Choroid plexus epithelial cell (primary cell): Measurements from ENCODE around the gene TRAPPC12.

Experiments used
- DNase-seq: peaks from one replicate; pipeline ENCODE4 v3.0.0-alpha.2; 2010; ENCODE audit warnings: low read depth
- H3K4me3 ChIP-seq: 2 replicates; pipeline ENCODE4 v1.5.1; 2011; ENCODE audit warnings: low read depth, mild to moderate bottlenecking, control low read depth, low read length, moderate library complexity
- TF ChIP-seq, protein P1 (sequence below): conservative IDR thresholded peaks from 2 replicates; pipeline ENCODE4 v1.5.1; 2011; ENCODE audit warnings: low read depth, mild to moderate bottlenecking, control low read depth, inconsistent platforms, low read length, moderate library complexity

TRAPPC12 gene

DNA sequence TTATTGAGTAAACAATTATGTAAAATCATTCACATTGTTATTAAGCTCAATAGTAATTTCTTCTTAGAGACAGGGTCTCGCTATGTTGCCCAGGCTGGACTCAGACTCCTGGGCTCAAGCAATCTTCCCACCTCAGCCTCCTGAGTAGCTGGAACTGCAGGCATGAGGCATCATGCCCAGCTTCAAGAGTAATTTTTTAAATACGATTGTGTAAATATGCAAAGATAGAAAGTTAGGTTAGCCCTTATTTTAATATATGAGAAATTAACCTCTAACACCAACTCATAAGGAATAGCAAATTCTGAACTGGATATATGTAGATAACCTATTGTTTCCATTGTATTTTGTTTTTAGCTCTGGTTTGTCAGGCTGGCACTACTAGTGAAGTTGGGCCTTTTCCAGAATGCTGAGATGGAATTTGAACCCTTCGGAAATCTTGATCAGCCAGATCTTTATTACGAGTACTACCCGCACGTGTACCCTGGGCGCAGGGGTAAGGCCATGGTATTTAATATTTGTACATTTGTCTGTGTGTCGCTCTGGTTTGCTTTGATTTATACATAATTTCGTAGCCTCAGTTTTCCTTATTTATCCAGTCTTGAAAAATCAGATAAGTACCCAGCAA lies 44.8 kb downstream of the TRAPPC12 start:
- H3K4me3 ChIP-seq, result no peak overlapping the region
- TF ChIP-seq, protein P1, sequence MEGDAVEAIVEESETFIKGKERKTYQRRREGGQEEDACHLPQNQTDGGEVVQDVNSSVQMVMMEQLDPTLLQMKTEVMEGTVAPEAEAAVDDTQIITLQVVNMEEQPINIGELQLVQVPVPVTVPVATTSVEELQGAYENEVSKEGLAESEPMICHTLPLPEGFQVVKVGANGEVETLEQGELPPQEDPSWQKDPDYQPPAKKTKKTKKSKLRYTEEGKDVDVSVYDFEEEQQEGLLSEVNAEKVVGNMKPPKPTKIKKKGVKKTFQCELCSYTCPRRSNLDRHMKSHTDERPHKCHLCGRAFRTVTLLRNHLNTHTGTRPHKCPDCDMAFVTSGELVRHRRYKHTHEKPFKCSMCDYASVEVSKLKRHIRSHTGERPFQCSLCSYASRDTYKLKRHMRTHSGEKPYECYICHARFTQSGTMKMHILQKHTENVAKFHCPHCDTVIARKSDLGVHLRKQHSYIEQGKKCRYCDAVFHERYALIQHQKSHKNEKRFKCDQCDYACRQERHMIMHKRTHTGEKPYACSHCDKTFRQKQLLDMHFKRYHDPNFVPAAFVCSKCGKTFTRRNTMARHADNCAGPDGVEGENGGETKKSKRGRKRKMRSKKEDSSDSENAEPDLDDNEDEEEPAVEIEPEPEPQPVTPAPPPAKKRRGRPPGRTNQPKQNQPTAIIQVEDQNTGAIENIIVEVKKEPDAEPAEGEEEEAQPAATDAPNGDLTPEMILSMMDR, result no peak
- no peak for DNase-seq

DNA sequence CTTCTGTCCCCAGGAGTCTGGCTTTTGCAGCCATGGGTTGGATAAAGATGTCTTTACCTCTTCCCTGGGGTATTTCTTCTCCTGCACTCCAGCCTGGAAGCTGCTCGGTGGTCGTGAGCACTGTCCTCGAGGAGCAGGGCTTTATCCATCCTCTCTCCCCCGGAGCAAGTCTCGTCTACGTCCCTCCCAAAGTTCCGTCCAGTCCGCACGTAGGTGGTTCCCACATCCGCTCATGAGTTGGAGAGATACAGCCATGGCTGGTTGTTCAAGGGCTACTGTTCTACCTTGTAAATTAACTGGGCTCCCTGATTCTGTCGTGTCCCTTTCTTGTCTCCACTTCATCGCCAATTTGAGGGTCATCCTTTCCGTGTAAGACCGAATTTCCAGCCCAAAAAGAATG lies 47.1 kb downstream of the TRAPPC12 start:
- no peak for DNase-seq
- TF ChIP-seq, protein P1, result no peak
- no peak overlapping the region for H3K4me3 ChIP-seq

DNA sequence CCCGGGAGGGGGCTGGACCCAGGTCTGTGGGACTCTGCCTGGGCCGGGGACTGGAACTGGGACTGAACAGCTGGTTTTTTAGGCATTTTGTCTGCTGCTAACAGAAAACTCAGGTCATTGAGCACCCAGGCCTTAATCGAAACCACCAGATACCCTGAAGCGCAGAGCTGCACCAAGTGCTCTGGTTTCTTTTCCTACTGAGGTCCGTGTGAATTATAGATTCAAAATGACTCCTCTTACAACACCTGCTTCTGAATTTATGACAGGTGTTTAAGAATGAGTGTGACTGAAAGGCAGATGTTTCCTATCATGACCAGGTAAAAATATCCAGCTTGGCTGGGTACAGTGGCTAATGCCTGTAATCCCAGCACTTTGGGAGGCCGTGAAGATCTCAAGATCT lies 47.8 kb downstream of the TRAPPC12 start:
- no peak overlapping the region for H3K4me3 ChIP-seq
- TF ChIP-seq, protein P1, result no peak
- no peak for DNase-seq

DNA sequence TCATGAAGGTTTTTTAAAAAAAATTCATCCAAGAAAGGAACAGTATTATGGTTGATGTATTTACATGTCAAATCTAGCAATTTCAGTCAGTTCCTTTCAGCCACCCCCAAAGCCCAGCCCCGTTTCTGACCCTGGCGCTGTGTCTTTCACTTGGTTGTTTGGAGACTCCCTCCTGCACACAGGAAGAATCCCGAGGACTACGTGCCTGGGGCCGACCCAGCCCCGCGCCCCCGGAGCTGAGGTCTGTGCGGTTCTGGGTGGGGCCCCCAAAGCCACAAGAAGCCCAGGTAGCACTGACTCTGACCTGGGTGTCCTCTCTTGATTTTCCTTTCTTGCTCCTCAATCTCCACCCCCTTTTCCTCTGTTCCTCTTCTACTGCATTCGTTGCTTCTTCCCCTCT lies 49.1 kb downstream of the TRAPPC12 start:
- no peak for DNase-seq
- TF ChIP-seq, protein P1, result no peak

DNA sequence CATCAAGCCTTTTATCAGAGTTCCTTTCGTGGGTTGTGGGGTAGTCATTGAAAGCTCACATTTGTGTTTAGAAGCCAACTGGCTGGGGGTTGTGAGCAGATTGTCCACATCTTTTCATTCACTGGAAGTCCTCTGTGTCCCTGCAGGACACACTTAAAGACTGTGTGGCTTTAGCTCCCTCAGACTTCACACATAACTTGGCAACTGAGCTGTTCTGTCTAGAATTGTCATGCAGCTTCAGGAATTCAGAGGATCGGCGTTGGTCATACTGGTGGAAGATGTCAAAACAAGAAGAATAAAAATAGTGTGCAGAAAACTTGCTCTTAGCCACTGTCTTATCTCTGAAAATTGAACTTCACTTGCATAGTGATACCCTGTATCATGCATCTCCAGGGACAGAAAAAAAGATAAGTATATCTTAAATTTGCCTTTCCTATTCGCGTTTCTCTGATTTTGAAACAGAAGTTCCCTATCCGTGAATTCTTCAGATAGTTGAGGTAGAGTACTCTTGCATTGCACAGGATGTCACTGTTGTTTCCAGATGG lies 49.6 kb downstream of the TRAPPC12 start:
- TF ChIP-seq, protein P1, result no peak
- peak; percentile 54 for DNase-seq
- H3K4me3 ChIP-seq, result no peak overlapping the region

More for the DNA sequence above, 49.1 kb downstream of the TRAPPC12 start:
- no peak overlapping the region for H3K4me3 ChIP-seq

DNA sequence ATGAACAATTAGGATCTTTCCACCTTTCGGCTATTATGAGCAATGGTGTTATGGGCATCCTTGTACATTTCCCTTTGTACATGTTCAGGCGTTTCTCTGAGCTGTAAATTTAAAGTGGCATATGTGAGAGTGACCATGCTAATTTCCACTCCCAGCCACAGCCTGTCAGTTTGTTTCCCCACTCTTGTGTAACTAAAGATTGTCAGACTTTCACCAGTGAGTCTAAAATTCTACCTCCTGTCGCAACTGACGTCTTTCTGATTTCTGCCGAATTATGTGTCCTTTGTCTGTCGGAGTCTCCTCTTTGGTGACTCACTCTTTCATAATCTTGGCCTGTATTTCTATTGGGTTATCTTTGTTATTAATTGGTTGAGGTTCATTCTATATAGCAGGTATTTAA lies 50.7 kb downstream of the TRAPPC12 start:
- H3K4me3 ChIP-seq, result no peak overlapping the region
- TF ChIP-seq, protein P1, result no peak
- DNase-seq, result peak; percentile 45
